ENCODE results near the gene GRIK4. TPM values are rescaled to one million over a fixed set of nuclear protein-coding genes. Genes with fewer than 3 reads are reported as not detected.

The GRIK4 gene
- total and polyA plus RNA-seq, 12 donors: 0.33 to 4.8 (median 3.0) TPM

- WGBS, 4 donors: 92 to 95% (median 95%) methylated on average over 5 of the region's 5 CpGs
- Histone ChIP-seq H3K27me3 (no peaks in the 10 kb centered on the region), H3K4me1 (replicated peaks in 1 of 2) (no peaks in the 10 kb centered on the region), H3K36me3 (replicated peaks in 1 of 2) (no peaks in the 10 kb centered on the region), H3K9me3 (replicated peaks in 1 of 3) (no peaks in the 10 kb centered on the region), H3K27ac (no peak overlapping the region), H3K4me3 (no peak overlapping the region)
- intact Hi-C loops (cut with DNase I): no loop called here
- no peak for DNase-seq
- TF ChIP-seq CTCF (IDR thresholded peaks at IDR 0.05) (no peak), POLR2A (IDR thresholded peaks at IDR 0.05) (no peak)
These were observed 144.0 kb downstream of the GRIK4 start for GRCh38 chr11:120655589-120655988.

GRCh38 chr11:120657306-120658070, 145.9 kb downstream of the GRIK4 start:
- H3K27ac ChIP-seq: no peak overlapping the region
- intact Hi-C loops (cut with DNase I): no loop called here
- H3K4me1 ChIP-seq (replicated peaks in 1 of 2): peaks cover 0 to 4% of the 10 kb centered on the region in 2 donors
- no peak for DNase-seq
- no peaks in the 10 kb centered on the region for H3K9me3 ChIP-seq (replicated peaks in 1 of 3)
- no peak for TF ChIP-seq CTCF (IDR thresholded peaks at IDR 0.05)
- no peak for TF ChIP-seq POLR2A (IDR thresholded peaks at IDR 0.05)
- H3K4me3 ChIP-seq: no peak overlapping the region
- no peaks in the 10 kb centered on the region for H3K36me3 ChIP-seq (replicated peaks in 1 of 2)
- 86 to 90% (median 88%) methylated on average over 6 of the region's 6 CpGs for WGBS, 4 donors
- no peaks in the 10 kb centered on the region for H3K27me3 ChIP-seq

GRCh38 chr11:120658071-120658423, 146.5 kb downstream of the GRIK4 start:
- WGBS, 4 donors: 76 to 86% (median 82%) methylated on average over 3 of the region's 3 CpGs
- intact Hi-C loops (cut with DNase I): no loop called here
- no peak for TF ChIP-seq CTCF (IDR thresholded peaks at IDR 0.05)
- no peak for TF ChIP-seq POLR2A (IDR thresholded peaks at IDR 0.05)
- Histone ChIP-seq H3K4me3 (no peak overlapping the region), H3K9me3 (replicated peaks in 1 of 3) (no peaks in the 10 kb centered on the region), H3K27ac (no peak overlapping the region), H3K36me3 (replicated peaks in 1 of 2) (no peaks in the 10 kb centered on the region), H3K27me3 (no peaks in the 10 kb centered on the region), H3K4me1 (replicated peaks in 1 of 2) (peaks cover 0 to 5% of the 10 kb centered on the region in 2 donors)
- DNase-seq: no peak

- H3K27ac ChIP-seq: no peak overlapping the region
- H3K4me3 ChIP-seq: no peak overlapping the region
- TF ChIP-seq POLR2A (IDR thresholded peaks at IDR 0.05) (no peak), CTCF (IDR thresholded peaks at IDR 0.05) (no peak)
- H3K9me3 ChIP-seq (replicated peaks in 1 of 3): no peaks in the 10 kb centered on the region
- intact Hi-C loops (cut with DNase I): no loop called here
- no peaks in the 10 kb centered on the region for H3K27me3 ChIP-seq
- peaks cover 0 to 5% of the 10 kb centered on the region in 2 donors for H3K4me1 ChIP-seq (replicated peaks in 1 of 2)
- DNase-seq: no peak
- WGBS, 4 donors: 83 to 88% (median 86%) methylated on average over 3 to 6 of the region's 6 CpGs
- no peaks in the 10 kb centered on the region for H3K36me3 ChIP-seq (replicated peaks in 1 of 2)
These were observed 147.5 kb downstream of the GRIK4 start for GRCh38 chr11:120659076-120659475.
